Parathyroid adenoma (tissue), 2 donors: ENCODE measurements around the gene MYCBP2.
A peak's percentile ranks its signal among the peaks of the same experiment; 100 is the strongest.
"Not testable (repeated sequence)": the region's sequence is repeated elsewhere in the genome, so short reads cannot be mapped to it uniquely, and the experiment has no call there.

ENCODE experiments used
- H2AFZ ChIP-seq: fragments of 300-600 bp; sonication (generic); one replicate; pipeline ENCODE4 v1.7.0; 2017; ENCODE audit warnings: antibody characterized with exemption, mild to moderate bottlenecking
- H3K27ac ChIP-seq: fragments of 300-600 bp; sonication (generic); one replicate; pipeline ENCODE4 v1.7.0; 2017
- H3K27me3 ChIP-seq: fragments of 300-600 bp; sonication (generic); one replicate; pipeline ENCODE4 v1.7.0; 2017; ENCODE audit warnings: low read length; ENCODE audit not compliant: control insufficient read depth, insufficient read depth
- H3K36me3 ChIP-seq: fragments of 300-600 bp; sonication (generic); one replicate; pipeline ENCODE4 v1.7.0; 2017; ENCODE audit warnings: low read length; ENCODE audit not compliant: control insufficient read depth, insufficient read depth
- H3K4me1 ChIP-seq: fragments of 300-600 bp; sonication (generic); one replicate; pipeline ENCODE4 v1.7.0; 2017; ENCODE audit warnings: control low read depth
- H3K4me2 ChIP-seq: fragments of 300-600 bp; sonication (generic); one replicate; pipeline ENCODE4 v1.7.0; 2017; ENCODE audit warnings: low read length
- H3K4me3 ChIP-seq: fragments of 300-600 bp; sonication (generic); one replicate; pipeline ENCODE4 v1.7.0; 2017; ENCODE audit warnings: low read depth, low read length
- H3K79me2 ChIP-seq: fragments of 300-600 bp; sonication (generic); one replicate; pipeline ENCODE4 v1.7.0; 2017; ENCODE audit warnings: control low read depth
- H3K9ac ChIP-seq: fragments of 300-600 bp; sonication (generic); one replicate; pipeline ENCODE4 v1.7.0; 2017; ENCODE audit warnings: mild to moderate bottlenecking
- H3K9me3 ChIP-seq: fragments of 300-600 bp; sonication (generic); one replicate; pipeline ENCODE4 v1.7.0; 2017; ENCODE audit warnings: low read length; ENCODE audit not compliant: control insufficient read depth
- CTCF ChIP-seq: fragments of 300-600 bp; sonication (generic); IDR thresholded peaks from one replicate; pipeline ENCODE4 v1.7.0; 2017; ENCODE audit warnings: antibody characterized with exemption, mild to moderate bottlenecking
- donor health status: primary hyperparathyroidism.

MYCBP2 gene

GRCh38 chr13:77009011-77009410 is 317.9 kb downstream of the MYCBP2 start:
- no peaks in the 10 kb centered on the region for H3K36me3 ChIP-seq
- H3K9ac ChIP-seq: no peak overlapping the region
- H3K4me3 ChIP-seq: no peak overlapping the region
- no peaks in the 10 kb centered on the region for H3K4me1 ChIP-seq
- H3K79me2 ChIP-seq: no peaks in the 10 kb centered on the region
- H2AFZ ChIP-seq: no peak overlapping the region
- H3K27me3 ChIP-seq: no peaks in the 10 kb centered on the region
- H3K4me2 ChIP-seq: no peak overlapping the region
- no peak for TF ChIP-seq CTCF
- no peak overlapping the region for H3K27ac ChIP-seq
- no peaks in the 10 kb centered on the region for H3K9me3 ChIP-seq

GRCh38 chr13:77008337-77008736 is 318.6 kb downstream of the MYCBP2 start:
- H3K27ac ChIP-seq, H3K27me3 ChIP-seq, H3K9ac ChIP-seq, H3K9me3 ChIP-seq, H3K36me3 ChIP-seq, H3K4me1 ChIP-seq, H2AFZ ChIP-seq, H3K79me2 ChIP-seq, H3K4me2 ChIP-seq, H3K4me3 ChIP-seq: not testable (repeated sequence)

GRCh38 chr13:77002590-77003190 is 324.2 kb downstream of the MYCBP2 start:
- no peak overlapping the region for H2AFZ ChIP-seq
- no peaks in the 10 kb centered on the region for H3K79me2 ChIP-seq
- TF ChIP-seq CTCF: peak; percentile 51
- no peak overlapping the region for H3K4me3 ChIP-seq
- H3K27ac ChIP-seq: no peak overlapping the region
- H3K4me2 ChIP-seq: no peak overlapping the region
- no peaks in the 10 kb centered on the region for H3K27me3 ChIP-seq
- no peaks in the 10 kb centered on the region for H3K4me1 ChIP-seq
- no peak overlapping the region for H3K9ac ChIP-seq
- no peaks in the 10 kb centered on the region for H3K9me3 ChIP-seq
- no peaks in the 10 kb centered on the region for H3K36me3 ChIP-seq

GRCh38 chr13:77001963-77002587 is 324.8 kb downstream of the MYCBP2 start:
- no peaks in the 10 kb centered on the region for H3K79me2 ChIP-seq
- H3K9me3 ChIP-seq: no peaks in the 10 kb centered on the region
- H3K4me3 ChIP-seq: no peak overlapping the region
- TF ChIP-seq CTCF: no peak
- H3K4me2 ChIP-seq: peak overlapping the region; percentile 23
- no peaks in the 10 kb centered on the region for H3K4me1 ChIP-seq
- H3K36me3 ChIP-seq: no peaks in the 10 kb centered on the region
- H3K27me3 ChIP-seq: no peaks in the 10 kb centered on the region
- H3K27ac ChIP-seq: no peak overlapping the region
- H3K9ac ChIP-seq: no peak overlapping the region
- H2AFZ ChIP-seq: no peak overlapping the region

GRCh38 chr13:77001540-77001939 is 325.4 kb downstream of the MYCBP2 start:
- no peak overlapping the region for H3K9ac ChIP-seq
- no peak overlapping the region for H2AFZ ChIP-seq
- no peaks in the 10 kb centered on the region for H3K36me3 ChIP-seq
- H3K9me3 ChIP-seq: no peaks in the 10 kb centered on the region
- no peak overlapping the region for H3K4me3 ChIP-seq
- H3K4me2 ChIP-seq: peak overlapping the region; percentile 23
- no peak overlapping the region for H3K27ac ChIP-seq
- H3K79me2 ChIP-seq: no peaks in the 10 kb centered on the region
- no peaks in the 10 kb centered on the region for H3K27me3 ChIP-seq
- no peak for TF ChIP-seq CTCF
- H3K4me1 ChIP-seq: no peaks in the 10 kb centered on the region
